ENCODE measurements around the gene NHLRC3. TPM values are rescaled to one million over a fixed set of nuclear protein-coding genes. Genes with fewer than 3 reads are reported as not detected.

NHLRC3 gene
- total RNA-seq, 2 experiments from 2014 or later: 28.6 to 35.4 TPM

DNA sequence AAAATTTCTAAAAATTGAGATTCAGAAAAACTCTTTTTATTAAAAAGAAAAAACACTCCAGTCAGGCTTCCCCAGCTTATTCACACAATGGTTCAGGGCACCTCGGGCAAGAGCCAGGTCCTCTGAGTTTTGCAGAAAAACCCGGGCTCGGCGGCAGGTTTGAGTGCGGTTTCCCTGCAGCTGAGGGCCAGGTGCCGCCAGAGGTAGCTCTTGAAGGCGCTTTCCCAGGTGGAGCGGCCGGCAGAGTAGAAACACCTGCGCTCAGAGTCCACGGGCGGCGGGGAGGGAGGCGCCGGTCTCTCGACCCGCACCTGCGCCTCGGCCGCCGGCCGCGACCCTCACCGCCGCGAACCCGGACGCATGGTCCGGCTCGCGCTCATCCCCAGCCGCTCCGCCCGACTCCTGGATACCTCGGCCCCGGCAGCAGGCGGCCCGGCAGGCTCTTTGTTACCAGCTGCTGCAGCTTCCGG, 811 bp upstream of the NHLRC3 start:
- Histone ChIP-seq H2AFZ (ENCODE audit: low read length) (no peak overlapping the region; the same call in 1 of the 2 replicates), H3K4me2 (ENCODE audit: low read length) (peak overlapping the region; percentile 87), H3K79me2 (ENCODE audit: insufficient read depth, low read depth, low read length) (peaks cover 93% of the 10 kb centered on the region), H3K4me3 (ENCODE audit: low read depth, low read length, poor library complexity, severe bottlenecking) (peak overlapping the region; percentile 93), H4K20me1 (ENCODE audit: insufficient read depth, low read length) (peaks cover 23% of the 10 kb centered on the region), H3K9me2 (ENCODE audit: insufficient read depth, low read length) (no peaks in the 10 kb centered on the region), H3K9me3 (ENCODE audit: low read length) (no peaks in the 10 kb centered on the region), H3K36me3 (ENCODE audit: insufficient read depth, low read length) (peaks cover 34% of the 10 kb centered on the region), H3K4me1 (ENCODE audit: insufficient read depth, low read length, poor library complexity, severe bottlenecking) (peaks cover 36% of the 10 kb centered on the region), H3K27ac (ENCODE audit: low read depth, low read length, poor library complexity, severe bottlenecking) (peak overlapping the region; percentile 80)
- DNase-seq (ENCODE audit: low spot score): no peak
- no peak for TF ChIP-seq EZH2phosphoT487 (IDR thresholded peaks at IDR 0.05; ENCODE audit: borderline replicate concordance, low read depth, low read length)
- TF ChIP-seq, protein P1, sequence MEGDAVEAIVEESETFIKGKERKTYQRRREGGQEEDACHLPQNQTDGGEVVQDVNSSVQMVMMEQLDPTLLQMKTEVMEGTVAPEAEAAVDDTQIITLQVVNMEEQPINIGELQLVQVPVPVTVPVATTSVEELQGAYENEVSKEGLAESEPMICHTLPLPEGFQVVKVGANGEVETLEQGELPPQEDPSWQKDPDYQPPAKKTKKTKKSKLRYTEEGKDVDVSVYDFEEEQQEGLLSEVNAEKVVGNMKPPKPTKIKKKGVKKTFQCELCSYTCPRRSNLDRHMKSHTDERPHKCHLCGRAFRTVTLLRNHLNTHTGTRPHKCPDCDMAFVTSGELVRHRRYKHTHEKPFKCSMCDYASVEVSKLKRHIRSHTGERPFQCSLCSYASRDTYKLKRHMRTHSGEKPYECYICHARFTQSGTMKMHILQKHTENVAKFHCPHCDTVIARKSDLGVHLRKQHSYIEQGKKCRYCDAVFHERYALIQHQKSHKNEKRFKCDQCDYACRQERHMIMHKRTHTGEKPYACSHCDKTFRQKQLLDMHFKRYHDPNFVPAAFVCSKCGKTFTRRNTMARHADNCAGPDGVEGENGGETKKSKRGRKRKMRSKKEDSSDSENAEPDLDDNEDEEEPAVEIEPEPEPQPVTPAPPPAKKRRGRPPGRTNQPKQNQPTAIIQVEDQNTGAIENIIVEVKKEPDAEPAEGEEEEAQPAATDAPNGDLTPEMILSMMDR (conservative IDR thresholded peaks at IDR 0.05; ENCODE audit: low read length): 0 out of 2 replicates have a peak, but pooled peaks have one; percentile 21
- intact Hi-C loops (cut with micrococcal nuclease; ENCODE audit: unreplicated experiment): loop anchor here (2.0 to 10.0 kb wide), 4 partner anchors 563 to 1980 kb away; partner anchors contain the start of genes SUPT20H and UFM1
- ChIA-PET CTCF (ENCODE audit: unreplicated experiment) (no interaction called here), POLR2A (interaction anchor here (0.6 to 1.8 kb wide), 9 partner anchors 9 to 551 kb away, joined by 3 to 7 read pairs (median 4); no protein-coding TSS in a partner anchor)
- no TSS peak for BruUV-seq (replicated peaks)

DNA sequence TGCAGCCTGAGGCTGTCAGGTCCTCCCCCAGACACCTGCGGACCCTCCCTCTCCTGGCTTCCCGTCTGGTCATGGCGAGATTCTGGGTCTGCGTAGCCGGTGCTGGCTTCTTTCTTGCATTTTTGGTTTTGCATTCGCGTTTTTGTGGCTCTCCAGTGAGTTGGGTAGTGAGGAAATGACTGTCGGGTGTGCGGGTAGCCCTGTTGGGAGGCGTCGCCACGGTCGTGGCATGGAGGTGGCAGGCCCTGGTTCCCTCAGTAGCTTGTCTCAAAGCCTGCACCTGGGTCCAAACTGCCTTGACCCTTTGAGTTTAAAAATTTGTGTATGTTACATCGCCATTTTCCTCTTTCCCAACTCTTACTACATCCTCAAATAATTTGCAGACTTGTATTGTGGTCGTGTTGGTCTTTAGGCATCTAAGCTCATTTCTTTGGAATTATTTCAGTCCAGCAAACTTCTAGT, 344 bp downstream of the NHLRC3 start:
- BruUV-seq (replicated peaks): no TSS peak
- CTCF ChIA-PET (ENCODE audit: unreplicated experiment): no interaction called here
- POLR2A ChIA-PET: interaction anchor here (0.6 to 1.8 kb wide), 6 partner anchors 8 to 211 kb away, joined by 4 to 8 read pairs (median 5); no protein-coding TSS in a partner anchor
- peak overlapping the region; percentile 87 for H3K4me2 ChIP-seq (ENCODE audit: low read length)
- DNase-seq (ENCODE audit: low spot score): peak; percentile 66
- peaks cover 30% of the 10 kb centered on the region for H3K4me1 ChIP-seq (ENCODE audit: insufficient read depth, low read length, poor library complexity, severe bottlenecking)
- no peaks in the 10 kb centered on the region for H3K9me2 ChIP-seq (ENCODE audit: insufficient read depth, low read length)
- intact Hi-C loops (cut with micrococcal nuclease; ENCODE audit: unreplicated experiment): loop anchor here (5.0 to 10.0 kb wide), 3 partner anchors 694 to 1981 kb away; partner anchors contain the start of genes SUPT20H and UFM1
- H4K20me1 ChIP-seq (ENCODE audit: insufficient read depth, low read length): peaks cover 18% of the 10 kb centered on the region
- no peaks in the 10 kb centered on the region for H3K9me3 ChIP-seq (ENCODE audit: low read length)
- peak overlapping the region; percentile 80 for H3K27ac ChIP-seq (ENCODE audit: low read depth, low read length, poor library complexity, severe bottlenecking)
- no peak for TF ChIP-seq EZH2phosphoT487 (IDR thresholded peaks at IDR 0.05; ENCODE audit: borderline replicate concordance, low read depth, low read length)
- TF ChIP-seq, protein P1 (conservative IDR thresholded peaks at IDR 0.05; ENCODE audit: low read length): no peak
- H3K79me2 ChIP-seq (ENCODE audit: insufficient read depth, low read depth, low read length): peaks cover 83% of the 10 kb centered on the region
- H3K36me3 ChIP-seq (ENCODE audit: insufficient read depth, low read length): peaks cover 37% of the 10 kb centered on the region
- H3K4me3 ChIP-seq (ENCODE audit: low read depth, low read length, poor library complexity, severe bottlenecking): peak overlapping the region; percentile 93
- H2AFZ ChIP-seq (ENCODE audit: low read length): peak overlapping the region; percentile 85

DNA sequence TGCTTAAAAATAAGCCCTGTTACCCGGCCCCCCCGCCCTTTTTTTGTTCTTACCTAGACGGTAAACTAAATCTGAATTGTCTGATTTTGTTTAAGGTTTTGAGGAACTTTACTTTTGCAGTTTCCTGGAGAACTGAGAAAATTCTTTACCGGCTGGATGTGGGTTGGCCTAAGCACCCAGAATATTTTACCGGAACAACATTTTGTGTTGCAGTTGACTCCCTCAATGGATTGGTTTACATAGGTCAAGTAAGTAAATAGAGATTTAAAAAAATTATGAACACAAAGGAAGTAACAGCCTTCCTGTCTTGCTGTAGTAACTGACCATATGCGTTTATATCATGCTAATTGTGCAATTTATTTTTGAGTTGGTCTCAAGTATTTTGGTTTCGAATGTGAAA, 785 bp downstream of the NHLRC3 start:
- POLR2A ChIA-PET: interaction anchor here (0.8 to 1.8 kb wide), 4 partner anchors 7 to 12 kb away, joined by 4 to 8 read pairs (median 4); no protein-coding TSS in a partner anchor
- peaks cover 14% of the 10 kb centered on the region for H4K20me1 ChIP-seq (ENCODE audit: insufficient read depth, low read length)
- CTCF ChIA-PET (ENCODE audit: unreplicated experiment): no interaction called here
- intact Hi-C loops (cut with micrococcal nuclease; ENCODE audit: unreplicated experiment): loop anchor here (5.0 to 10.0 kb wide), 3 partner anchors 694 to 1982 kb away; partner anchors contain the start of genes SUPT20H and UFM1
- peak; percentile 25 for DNase-seq (ENCODE audit: low spot score)
- no peaks in the 10 kb centered on the region for H3K9me2 ChIP-seq (ENCODE audit: insufficient read depth, low read length)
- H2AFZ ChIP-seq (ENCODE audit: low read length): peak overlapping the region; percentile 85
- H3K4me1 ChIP-seq (ENCODE audit: insufficient read depth, low read length, poor library complexity, severe bottlenecking): peaks cover 26% of the 10 kb centered on the region
- no TSS peak for BruUV-seq (replicated peaks)
- H3K4me2 ChIP-seq (ENCODE audit: low read length): peak overlapping the region; percentile 87
- peaks cover 37% of the 10 kb centered on the region; the same call in 1 of the 2 replicates for H3K36me3 ChIP-seq (ENCODE audit: insufficient read depth, low read length)
- no peaks in the 10 kb centered on the region for H3K9me3 ChIP-seq (ENCODE audit: low read length)
- peaks cover 79% of the 10 kb centered on the region for H3K79me2 ChIP-seq (ENCODE audit: insufficient read depth, low read depth, low read length)
- peak overlapping the region; percentile 80 for H3K27ac ChIP-seq (ENCODE audit: low read depth, low read length, poor library complexity, severe bottlenecking)
- H3K4me3 ChIP-seq (ENCODE audit: low read depth, low read length, poor library complexity, severe bottlenecking): peak overlapping the region; percentile 93
- TF ChIP-seq EZH2phosphoT487 (IDR thresholded peaks at IDR 0.05; ENCODE audit: borderline replicate concordance, low read depth, low read length): no peak
- TF ChIP-seq, protein P1 (conservative IDR thresholded peaks at IDR 0.05; ENCODE audit: low read length): no peak

Measured in OCI-LY7 (cell line).